ENCODE measurements around the gene SLC25A41.

Gene SLC25A41

DNA sequence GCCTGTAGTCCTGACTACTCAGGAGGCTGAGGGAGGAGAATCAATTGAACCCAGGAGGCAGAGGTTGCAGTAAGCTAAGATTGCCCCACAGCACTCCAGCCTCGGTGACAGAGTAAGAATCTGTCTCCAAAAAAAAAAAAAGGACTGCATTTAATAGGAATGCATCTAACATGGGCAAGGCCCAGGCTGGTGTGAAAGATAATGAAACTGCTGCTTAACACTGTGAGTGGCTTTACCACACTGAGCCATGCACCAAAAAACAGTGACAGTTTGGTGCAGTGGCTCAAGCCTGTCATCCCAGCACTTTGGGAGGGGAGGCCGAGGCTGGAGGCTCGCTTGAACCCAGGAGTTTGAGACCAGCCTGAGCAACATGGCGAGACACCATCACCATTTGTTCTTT, 49.2 kb downstream of the SLC25A41 start:
- no peaks in the 10 kb centered on the region for H3K9me3 ChIP-seq (ENCODE audit: control insufficient read depth, low read length)
- no peaks in the 10 kb centered on the region for H3K4me1 ChIP-seq (ENCODE audit: control insufficient read depth, insufficient read depth, low read length)
- no peaks in the 10 kb centered on the region for H3K27me3 ChIP-seq (ENCODE audit: control insufficient read depth, insufficient read depth, low read length)
- no peak overlapping the region for H3K9ac ChIP-seq (ENCODE audit: low read length)
- no peak overlapping the region for H3K4me3 ChIP-seq (ENCODE audit: low read length)
- peaks cover 18% of the 10 kb centered on the region for H3K36me3 ChIP-seq (ENCODE audit: control insufficient read depth, insufficient read depth, low read length)

DNA sequence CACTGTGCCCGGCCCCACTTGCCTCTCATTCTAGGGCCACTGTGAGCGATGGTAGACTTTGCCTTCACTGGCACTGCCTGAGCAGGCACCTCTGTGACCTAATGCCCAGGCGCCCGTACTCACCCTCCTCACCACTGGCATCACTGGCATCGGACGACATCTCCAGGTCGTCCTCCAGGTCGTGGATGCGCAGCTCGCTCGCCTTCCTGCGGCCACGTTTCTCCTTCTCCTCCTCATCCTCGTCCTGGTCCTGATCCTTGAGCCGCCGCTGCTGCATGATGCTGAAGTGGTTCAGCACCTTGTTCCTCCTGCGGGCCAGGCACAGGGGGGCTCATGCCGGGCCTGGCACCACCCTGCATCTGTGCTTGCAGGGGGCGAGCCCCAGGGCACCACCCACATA, 50.4 kb downstream of the SLC25A41 start:
- H3K27me3 ChIP-seq (ENCODE audit: control insufficient read depth, insufficient read depth, low read length): no peaks in the 10 kb centered on the region
- H3K9me3 ChIP-seq (ENCODE audit: control insufficient read depth, low read length): no peaks in the 10 kb centered on the region
- no peaks in the 10 kb centered on the region for H3K4me1 ChIP-seq (ENCODE audit: control insufficient read depth, insufficient read depth, low read length)
- H3K9ac ChIP-seq (ENCODE audit: low read length): no peak overlapping the region
- H3K36me3 ChIP-seq (ENCODE audit: control insufficient read depth, insufficient read depth, low read length): peaks cover 18% of the 10 kb centered on the region
- no peak overlapping the region for H3K4me3 ChIP-seq (ENCODE audit: low read length)

DNA sequence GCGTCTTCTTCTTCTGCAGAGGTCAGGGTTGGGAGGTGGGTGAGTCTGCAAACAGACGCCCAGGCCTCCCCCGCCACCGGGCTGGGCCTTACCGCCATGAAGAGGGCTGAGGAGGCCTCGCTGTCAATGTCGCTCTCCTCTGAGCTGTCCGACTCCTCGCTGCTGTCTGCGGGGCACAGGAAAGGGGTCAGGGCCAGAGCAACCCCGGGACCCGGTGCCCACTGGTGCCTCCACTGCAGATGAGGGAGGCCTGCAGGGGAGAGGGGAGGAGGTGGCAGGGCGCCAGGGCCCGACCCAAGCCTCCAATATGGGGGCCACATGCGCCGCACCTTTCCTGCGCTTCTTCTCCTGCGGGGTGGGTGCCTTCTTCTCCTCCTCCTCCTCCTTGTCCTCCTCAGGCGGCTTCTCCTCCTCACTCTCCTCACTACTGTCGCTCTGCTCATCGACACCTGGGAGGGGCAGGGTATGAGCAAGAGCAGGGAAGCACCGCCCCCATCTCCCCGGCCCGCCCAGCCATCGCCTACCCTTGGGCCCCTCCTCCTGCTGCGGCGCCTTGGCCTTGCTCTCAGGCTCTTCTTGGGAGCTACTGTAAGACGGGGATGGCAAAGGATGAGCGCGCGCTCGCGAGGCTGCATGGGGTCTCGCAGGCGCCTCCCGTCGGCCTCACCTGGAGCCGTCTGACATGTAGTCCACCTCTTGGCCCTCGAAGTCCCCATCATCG, 52.4 kb downstream of the SLC25A41 start:
- H3K36me3 ChIP-seq (ENCODE audit: control insufficient read depth, insufficient read depth, low read length): peaks cover 10% of the 10 kb centered on the region
- H3K4me3 ChIP-seq (ENCODE audit: low read length): no peak overlapping the region

DNA sequence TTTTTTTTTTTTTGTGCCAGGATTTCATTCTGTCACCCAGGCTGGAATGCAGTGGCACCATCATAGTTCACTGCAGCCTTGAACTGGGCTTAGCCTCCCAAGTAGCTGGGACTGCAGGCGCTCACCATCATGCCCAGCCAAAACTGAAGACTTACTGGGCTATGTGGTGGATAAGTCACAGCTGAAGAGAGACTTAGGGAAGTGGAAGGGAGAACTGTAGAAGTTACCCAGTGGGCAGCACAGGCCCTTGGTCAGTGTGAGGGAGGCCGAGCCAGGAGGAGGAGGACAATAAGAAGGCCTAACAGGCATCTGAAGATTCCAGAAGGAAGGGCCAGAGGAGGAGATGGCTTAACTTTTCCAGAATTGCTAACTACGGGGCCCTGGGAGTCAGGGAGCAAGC, 53.8 kb downstream of the SLC25A41 start:
- Histone ChIP-seq H3K9ac (ENCODE audit: low read length) (no peak overlapping the region), H3K9me3 (ENCODE audit: control insufficient read depth, low read length) (no peaks in the 10 kb centered on the region), H3K4me1 (ENCODE audit: control insufficient read depth, insufficient read depth, low read length) (no peaks in the 10 kb centered on the region), H3K27me3 (ENCODE audit: control insufficient read depth, insufficient read depth, low read length) (no peaks in the 10 kb centered on the region), H3K4me3 (ENCODE audit: low read length) (no peak overlapping the region), H3K36me3 (ENCODE audit: control insufficient read depth, insufficient read depth, low read length) (peaks cover 10% of the 10 kb centered on the region)

More for the DNA sequence above, 52.4 kb downstream of the SLC25A41 start:
- no peak overlapping the region for H3K9ac ChIP-seq (ENCODE audit: low read length)
- H3K27me3 ChIP-seq (ENCODE audit: control insufficient read depth, insufficient read depth, low read length): no peaks in the 10 kb centered on the region
- no peaks in the 10 kb centered on the region for H3K4me1 ChIP-seq (ENCODE audit: control insufficient read depth, insufficient read depth, low read length)
- no peaks in the 10 kb centered on the region for H3K9me3 ChIP-seq (ENCODE audit: control insufficient read depth, low read length)

DNA sequence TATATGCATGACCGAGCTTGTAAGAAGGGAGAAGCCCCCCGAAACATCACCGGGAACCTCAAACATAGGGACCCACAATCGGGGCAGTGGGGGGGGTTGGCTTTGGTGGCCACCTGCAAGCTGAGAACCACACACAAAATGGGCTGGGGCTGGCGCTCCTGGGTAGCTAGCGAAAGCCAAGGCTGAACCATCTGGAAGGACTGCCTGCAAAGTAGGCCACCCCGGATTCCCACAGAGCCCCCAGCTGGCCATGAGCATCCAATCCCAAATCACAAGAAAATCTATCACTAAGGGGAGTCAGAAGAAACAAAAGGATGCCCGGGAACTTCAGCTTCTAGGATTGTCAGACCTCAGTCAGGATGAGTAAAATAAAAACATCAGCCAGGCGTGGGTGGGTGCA, 55.1 kb downstream of the SLC25A41 start:
- Histone ChIP-seq H3K4me3 (ENCODE audit: low read length) (no peak overlapping the region), H3K27me3 (ENCODE audit: control insufficient read depth, insufficient read depth, low read length) (no peaks in the 10 kb centered on the region), H3K9me3 (ENCODE audit: control insufficient read depth, low read length) (no peaks in the 10 kb centered on the region), H3K36me3 (ENCODE audit: control insufficient read depth, insufficient read depth, low read length) (peaks cover 10% of the 10 kb centered on the region), H3K9ac (ENCODE audit: low read length) (no peak overlapping the region), H3K4me1 (ENCODE audit: control insufficient read depth, insufficient read depth, low read length) (peaks cover 7% of the 10 kb centered on the region)

DNA sequence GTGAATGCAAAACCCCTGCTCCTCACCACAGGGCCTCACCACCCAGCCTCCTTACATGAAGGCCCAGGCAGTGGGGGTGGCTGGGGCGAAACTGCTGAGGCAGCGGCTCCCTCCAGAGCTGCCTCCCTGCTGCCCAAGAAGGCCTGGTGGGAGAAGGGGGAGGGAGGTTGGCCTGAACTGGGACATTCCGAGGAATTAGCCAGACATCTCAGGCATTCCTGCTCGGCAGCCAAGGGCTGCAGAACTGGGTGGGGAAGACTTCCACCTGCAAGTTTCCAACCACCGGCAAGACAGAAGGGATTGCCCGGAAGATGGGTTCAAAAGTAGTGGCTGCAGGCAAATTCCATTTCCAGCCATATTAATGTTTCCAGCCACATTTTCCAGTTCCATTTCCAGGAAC, 55.5 kb downstream of the SLC25A41 start:
- no peak overlapping the region for H3K4me3 ChIP-seq (ENCODE audit: low read length)
- H3K9me3 ChIP-seq (ENCODE audit: control insufficient read depth, low read length): no peaks in the 10 kb centered on the region
- H3K4me1 ChIP-seq (ENCODE audit: control insufficient read depth, insufficient read depth, low read length): peaks cover 7% of the 10 kb centered on the region
- H3K27me3 ChIP-seq (ENCODE audit: control insufficient read depth, insufficient read depth, low read length): no peaks in the 10 kb centered on the region
- peaks cover 10% of the 10 kb centered on the region for H3K36me3 ChIP-seq (ENCODE audit: control insufficient read depth, insufficient read depth, low read length)
- no peak overlapping the region for H3K9ac ChIP-seq (ENCODE audit: low read length)

DNA sequence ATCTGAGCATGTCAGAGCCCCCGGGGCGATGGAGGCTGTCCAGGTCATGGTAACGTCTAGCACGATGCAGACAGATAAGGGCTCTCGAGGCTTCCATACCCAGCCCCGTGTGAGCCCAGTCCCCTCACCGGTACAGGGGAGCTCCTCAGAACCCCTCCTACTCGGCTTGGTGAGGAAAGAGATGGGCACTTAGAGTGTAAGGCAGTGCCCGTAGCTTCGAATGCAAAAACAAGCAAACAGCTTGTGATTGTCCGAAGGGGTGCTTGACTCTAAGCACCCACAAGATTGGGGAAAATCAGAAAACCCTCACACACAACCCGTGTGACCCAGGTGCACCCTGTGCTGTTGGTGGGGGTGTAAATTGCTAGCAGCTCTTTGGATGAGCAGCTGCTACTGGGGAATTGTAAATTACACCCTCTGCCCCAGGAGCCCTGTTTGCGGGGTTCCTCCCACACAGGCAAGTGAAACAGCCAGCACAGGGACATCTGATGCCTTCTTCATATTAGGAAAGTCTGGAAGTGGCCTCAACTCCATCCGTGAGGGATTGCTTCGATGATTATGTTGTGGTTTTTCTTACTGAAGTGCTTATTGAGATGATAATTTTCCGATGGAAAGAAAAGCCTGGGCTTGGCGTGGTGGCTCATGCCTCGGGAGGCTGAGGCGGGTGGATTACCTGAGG, 56.9 kb downstream of the SLC25A41 start:
- Histone ChIP-seq H3K4me3 (ENCODE audit: low read length) (no peak overlapping the region), H3K36me3 (ENCODE audit: control insufficient read depth, insufficient read depth, low read length) (peaks cover 10% of the 10 kb centered on the region), H3K4me1 (ENCODE audit: control insufficient read depth, insufficient read depth, low read length) (peaks cover 7% of the 10 kb centered on the region), H3K9me3 (ENCODE audit: control insufficient read depth, low read length) (no peaks in the 10 kb centered on the region), H3K9ac (ENCODE audit: low read length) (no peak overlapping the region), H3K27me3 (ENCODE audit: control insufficient read depth, insufficient read depth, low read length) (no peaks in the 10 kb centered on the region)

All from mucosa of stomach (tissue), 1 donor.